NCI-H2171 treated with DMSO at 0.1 percent for 48 hours (cell line): ENCODE measurements around the gene AVL9.
A peak's percentile ranks its signal among the peaks of the same experiment; 100 is the strongest.
"Not testable (repeated sequence)": the region's sequence is repeated elsewhere in the genome, so short reads cannot be mapped to it uniquely, and the experiment has no call there.

Experiments
- DNase-seq: peaks from one replicate; lab custom pipeline; 2025; lab: John Stamatoyannopoulos, UW

The AVL9 gene

DNA sequence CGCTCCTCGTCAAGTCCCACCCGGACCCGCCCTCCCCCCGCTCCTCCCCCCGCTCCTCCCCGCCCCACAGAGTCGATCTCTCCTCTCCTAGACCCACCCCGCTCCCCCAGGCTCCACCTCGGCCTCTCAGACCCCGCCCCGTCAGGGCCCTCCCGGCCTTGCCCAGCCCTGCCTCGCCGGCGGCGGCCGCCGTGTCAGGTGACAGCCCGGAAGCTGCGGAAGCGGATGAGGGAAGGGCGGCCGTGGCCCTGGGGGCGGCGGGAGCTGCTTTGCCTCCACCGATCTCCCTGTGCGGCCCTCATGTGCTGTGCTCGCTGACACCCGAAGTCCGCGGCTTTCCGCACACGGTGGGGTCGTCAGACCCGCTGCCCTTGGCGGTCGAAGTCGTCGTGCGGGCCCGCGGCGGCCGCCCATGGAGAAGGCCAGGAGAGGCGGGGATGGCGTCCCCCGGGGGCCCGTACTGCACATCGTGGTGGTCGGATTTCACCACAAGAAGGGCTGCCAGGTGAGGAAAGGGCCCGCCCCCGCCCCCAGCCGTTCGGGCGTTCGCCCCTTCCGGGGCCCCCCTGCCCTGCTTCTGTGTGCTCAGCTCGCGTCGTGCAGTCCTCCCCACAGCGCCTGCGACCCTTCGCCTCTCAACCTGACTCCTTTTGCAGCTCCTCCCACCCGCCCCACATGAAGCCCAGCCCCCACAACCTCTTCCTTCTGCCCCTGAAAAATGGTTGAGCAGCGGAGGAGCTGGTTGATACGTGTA lies at the start of gene AVL9:
Gene AVL9, plus strand, starts transcription at position 192 of the 754 bp plus-strand sequence. Its CDS starts 221 bp downstream, at position 413.
- peak; percentile 92 for DNase-seq

DNA sequence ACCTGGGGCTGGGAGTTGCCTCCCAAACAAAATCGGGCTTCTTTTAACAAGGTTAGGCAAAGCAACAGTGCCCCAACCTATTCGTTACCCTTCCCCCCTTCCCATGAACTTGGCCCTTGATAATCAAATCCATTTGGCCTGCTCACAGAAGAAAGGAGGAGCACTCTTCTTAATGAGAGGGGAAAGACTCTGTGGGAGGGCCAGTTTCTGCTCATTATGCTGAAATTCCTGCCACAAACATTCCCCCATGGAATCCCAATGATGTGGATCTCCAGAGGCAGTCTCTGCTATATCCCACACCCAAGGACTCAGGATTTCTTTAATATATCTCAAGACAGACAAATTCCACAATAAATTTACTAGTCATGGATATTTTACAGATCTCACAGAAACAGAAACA lies 48.1 kb upstream of the AVL9 start:
- DNase-seq, result no peak

DNA sequence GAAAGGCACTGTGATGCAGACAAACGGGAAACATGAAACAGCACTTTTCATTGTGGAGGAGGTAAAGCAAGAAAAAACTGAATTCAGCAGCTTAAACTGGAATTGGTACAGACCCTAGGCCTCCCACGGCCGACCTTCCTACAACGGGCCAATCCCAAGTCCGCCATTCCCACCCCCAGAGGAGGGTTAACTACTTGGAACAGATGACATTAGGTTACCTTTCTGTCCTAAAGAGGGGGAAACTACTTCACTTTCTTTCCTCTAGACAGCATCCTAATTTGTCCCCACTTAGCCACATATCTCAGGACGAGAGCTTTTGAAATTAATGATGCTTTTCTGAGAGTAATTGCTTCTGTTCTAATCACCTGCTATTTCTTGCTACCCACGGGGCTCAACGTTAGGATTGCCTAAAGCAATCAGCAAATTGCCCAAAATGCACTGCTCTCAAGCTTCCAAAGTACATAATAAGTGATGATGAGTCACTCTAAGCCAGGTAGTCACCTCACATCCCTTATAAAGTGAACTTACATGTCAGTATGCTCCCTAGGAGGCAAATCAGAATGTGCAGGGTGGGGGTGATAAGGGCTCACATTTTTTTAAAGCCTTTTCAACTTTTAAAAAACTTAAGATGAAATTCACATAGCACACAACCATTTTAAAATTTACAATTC lies 41.8 kb upstream of the AVL9 start:
- no peak for DNase-seq

DNA sequence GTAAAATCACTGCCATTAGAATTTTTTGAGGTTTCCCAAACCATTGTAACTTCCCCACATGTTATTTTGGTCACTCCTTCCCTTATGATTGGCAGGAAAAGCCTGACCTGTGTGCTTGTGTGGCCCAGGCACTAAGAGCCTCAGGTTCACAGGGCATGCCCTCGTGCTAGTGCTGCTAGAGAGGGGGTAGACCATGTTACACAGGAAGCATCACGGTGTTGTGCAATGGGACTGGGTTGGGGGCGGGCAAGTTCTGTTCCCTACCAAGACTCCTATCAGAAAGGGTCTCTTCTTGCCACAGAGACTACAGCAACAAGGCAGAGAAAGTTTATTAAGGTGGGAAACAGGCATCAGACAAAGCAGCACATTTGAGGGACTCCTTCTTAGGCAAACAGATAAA lies 37.3 kb upstream of the AVL9 start:
- DNase-seq, result no peak

DNA sequence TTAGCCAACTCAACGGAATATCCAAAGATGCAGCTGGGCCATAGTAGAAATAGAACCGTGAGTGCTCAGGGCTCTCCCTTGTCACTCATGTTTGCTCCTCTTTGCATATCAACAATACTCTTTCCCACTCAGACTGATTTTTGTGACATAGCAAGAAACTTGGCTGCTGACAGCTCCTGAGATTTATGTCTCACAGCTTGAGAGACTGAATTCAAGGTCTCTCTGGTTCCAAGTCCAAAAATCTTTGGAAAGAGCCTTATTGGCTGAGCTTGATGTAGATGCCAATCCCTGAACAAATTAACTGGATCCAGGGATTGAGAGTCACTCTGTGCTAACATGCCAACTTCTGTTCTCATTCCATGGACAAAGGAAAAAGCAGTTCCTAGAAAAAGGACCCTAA lies 35.5 kb upstream of the AVL9 start:
- no peak for DNase-seq

DNA sequence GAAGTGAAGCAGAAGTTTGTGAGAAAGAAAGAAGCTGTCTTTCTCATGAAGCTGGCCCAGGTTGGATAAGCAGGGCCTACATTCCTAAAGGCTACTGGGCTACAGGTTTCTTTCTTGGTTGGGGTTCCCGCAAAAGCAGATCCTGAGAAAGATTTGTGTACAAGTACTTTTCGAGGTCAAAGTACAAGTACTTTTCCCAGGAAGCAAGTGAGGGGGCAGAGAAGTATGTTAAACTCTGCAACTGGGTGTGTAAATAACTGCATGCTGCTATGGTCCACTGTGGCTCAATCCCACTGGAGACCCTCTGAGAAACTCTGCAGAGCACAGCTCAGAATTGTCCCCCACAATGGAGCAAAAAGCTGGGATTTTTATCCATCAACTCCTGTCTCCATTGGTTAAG lies 33.8 kb upstream of the AVL9 start:
- DNase-seq, result no peak

DNA sequence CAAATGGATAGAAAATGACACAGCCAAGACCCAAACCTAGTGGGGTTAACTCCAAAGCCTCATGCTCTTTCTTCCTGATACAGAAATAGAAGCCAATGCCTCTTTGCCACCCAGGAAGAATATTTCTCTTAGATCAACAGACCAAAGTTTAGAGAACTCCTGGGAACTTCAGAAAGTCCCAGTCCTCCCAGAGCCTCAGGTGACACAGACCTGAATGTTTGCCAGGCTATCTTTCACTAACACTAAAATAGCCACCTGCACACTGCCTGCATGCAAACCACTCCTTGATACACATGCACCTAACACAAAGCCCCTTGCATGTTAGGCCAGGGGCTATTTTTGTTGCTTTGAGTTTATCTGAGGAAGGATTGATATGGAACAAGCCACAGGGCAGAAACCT lies 32.8 kb upstream of the AVL9 start:
- DNase-seq, result no peak

DNA sequence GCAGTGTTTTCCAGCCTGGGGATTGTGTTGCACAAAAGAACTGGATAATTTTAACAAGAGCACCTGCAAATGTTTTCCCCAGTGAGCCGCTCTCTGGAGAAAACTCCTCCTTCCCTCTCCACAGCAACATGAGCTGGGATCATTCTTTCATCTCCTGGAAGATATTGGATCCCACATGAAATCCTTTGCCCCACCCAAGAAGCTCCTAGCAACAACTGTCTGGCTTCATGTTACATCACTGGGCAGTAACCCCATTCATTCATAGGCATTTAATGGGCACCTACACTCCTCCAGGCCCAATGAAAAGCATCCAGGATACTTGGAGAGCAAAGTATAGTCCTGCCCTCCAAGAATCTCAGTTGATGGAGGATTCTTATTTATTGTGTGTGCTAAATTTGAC lies 32.3 kb upstream of the AVL9 start:
- peak; percentile 89 for DNase-seq

DNA sequence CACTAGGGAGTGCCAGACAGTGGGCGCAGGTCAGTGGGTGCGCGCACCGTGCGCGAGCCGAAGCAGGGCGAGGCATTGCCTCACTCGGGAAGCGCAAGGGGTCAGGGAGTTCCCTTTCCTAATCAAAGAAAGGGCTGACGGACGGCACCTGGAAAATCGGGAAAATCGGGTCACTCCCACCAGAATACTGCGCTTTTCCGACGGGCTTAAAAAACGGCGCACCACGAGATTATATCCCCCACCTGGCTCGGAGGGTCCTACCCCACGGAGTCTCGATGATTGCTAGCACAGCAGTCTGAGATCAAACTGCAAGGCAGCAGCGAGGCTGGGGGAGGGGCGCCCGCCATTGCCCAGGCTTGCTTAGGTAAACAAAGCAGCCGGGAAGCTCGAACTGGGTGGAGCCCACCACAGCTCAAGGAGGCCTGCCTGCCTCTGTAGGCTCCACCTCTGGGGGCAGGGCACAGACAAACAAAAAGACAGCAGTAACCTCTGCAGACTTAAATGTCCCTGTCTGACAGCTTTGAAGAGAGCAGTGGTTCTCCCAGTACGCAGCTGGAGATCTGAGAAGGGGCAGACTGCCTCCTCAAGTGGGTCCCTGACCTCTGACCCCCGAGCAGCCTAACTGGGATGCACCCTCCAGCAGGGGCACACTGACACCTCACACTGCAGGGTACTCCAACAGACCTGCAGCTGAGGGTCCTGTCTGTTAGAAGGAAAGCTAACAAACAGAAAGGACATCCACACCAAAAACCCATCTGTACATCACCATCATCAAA lies 30.5 kb upstream of the AVL9 start:
- DNase-seq, result not testable (repeated sequence)

DNA sequence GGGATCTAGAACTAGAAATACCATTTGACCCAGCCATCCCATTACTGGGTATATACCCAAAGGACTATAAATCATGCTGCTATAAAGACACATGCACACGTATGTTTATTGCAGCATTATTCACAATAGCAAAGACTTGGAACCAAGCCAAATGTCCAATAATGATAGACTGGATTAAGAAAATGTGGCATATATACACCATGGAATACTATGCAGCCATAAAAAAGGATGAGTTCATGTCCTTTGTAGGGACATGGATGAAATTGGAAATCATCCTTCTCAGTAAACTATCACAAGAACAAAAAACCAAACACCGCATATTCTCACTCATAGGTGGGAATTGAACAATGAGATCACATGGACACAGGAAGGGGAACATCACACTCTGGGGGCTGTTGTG lies 25.3 kb upstream of the AVL9 start:
- not testable (repeated sequence) for DNase-seq

DNA sequence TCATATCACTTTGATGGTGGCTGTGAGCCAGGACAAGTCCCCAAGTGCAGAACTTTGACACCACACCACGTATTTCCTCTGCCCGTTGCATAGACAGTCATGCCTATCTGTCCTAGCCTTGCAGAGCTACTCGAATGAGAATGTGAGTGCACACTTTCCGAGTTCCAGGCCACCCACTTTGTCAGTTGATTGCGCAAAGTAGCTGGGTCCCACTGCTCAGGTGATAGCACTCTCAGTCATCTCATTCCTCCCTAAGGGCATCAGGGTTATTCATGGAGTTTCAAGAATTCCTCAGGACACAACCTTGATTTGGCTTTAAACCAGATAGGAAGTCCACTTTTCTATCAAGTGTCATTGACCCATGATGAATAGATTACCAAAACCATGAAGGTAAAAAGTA lies 24.4 kb upstream of the AVL9 start:
- no peak for DNase-seq

DNA sequence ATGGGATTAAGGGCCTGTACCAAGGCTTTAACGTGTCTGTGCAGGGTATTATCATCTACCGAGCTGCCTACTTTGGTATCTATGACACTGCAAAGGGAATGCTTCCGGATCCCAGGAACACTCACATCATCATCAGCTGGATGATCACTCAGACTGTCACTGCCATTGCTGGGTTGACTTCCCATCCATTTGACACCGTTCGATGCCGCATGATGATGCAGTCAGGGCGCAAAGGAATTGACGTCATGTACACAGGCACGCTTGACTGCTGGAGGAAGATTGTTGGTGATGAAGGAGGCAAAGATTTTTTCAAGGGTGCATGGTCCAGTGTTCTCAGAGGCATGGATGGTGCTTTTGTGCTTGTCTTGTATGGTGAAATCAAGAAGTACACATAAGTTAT lies 23.3 kb upstream of the AVL9 start:
- DNase-seq, result no peak

DNA sequence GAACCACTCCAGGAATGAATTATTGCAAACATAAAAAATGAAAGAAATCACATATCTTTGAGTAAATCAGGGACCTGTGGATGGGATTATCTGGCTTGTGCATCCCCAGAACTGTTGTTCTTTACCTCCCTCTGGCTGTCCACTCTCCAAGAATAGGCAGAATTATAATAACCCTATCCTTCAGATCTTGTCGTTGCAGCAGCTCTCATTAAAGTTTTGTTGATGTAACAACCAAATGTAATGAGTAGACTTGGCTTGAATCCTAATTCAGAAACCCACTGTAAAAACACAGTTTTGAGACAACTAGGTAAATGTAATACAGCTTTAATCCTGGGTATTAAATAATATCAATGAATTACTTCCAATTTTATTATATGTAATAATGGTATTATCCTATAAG lies 21.3 kb upstream of the AVL9 start:
- no peak for DNase-seq

DNA sequence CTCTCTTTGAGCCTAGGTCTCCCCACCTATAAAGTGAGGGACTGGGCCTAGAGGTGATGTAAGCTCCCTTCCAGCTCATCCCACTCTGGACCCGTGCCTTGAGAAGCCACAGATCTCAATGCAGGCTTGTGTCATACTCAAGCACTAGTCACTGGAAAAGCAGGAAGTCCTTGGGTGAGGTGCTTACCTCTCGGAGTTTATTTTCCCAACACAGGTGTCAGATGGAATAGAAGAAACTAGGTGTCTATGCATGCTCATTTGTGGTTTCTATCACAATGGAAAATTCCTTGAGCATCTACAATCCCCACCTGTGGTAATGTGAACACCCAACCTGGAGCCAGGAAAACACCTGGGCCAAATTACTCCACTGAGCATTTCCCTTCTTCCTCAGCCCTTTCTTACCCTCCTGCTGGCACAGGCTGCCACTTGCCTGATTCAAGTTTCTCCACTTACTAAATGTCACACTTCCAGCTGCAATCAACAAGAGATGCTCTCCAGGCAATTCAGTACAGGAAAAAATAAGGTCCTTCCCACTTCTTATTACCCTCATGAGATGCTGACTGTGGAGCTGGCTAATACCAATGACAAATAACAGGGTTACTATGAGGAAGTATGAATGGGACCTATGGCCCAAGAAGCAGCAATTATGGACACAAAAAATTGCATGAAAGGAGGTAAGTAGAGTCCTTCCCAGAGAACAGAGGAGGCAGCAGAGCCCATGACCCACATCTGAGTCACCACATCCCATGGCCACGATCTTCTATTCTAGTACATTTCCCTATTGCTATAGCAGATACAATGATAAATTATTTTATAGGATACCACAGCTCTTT lies 18.3 kb upstream of the AVL9 start:
- DNase-seq, result peak; percentile 46

DNA sequence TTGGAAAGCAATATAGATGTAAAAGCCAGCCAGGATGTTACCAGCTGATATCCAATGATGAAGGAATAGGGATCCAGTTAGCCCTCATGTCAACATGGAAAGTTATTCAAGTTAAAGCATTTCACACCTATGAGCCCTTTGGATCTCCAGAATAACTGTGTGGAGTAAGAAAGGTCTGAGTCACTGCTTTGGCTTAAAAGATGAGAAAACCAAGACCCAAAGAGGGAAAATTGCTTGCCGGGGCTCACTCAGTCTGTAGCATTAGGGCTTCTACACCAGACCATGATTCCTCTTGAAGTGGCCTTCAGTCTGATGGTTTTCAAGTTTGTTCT lies 17.7 kb upstream of the AVL9 start:
- DNase-seq, result no peak

DNA sequence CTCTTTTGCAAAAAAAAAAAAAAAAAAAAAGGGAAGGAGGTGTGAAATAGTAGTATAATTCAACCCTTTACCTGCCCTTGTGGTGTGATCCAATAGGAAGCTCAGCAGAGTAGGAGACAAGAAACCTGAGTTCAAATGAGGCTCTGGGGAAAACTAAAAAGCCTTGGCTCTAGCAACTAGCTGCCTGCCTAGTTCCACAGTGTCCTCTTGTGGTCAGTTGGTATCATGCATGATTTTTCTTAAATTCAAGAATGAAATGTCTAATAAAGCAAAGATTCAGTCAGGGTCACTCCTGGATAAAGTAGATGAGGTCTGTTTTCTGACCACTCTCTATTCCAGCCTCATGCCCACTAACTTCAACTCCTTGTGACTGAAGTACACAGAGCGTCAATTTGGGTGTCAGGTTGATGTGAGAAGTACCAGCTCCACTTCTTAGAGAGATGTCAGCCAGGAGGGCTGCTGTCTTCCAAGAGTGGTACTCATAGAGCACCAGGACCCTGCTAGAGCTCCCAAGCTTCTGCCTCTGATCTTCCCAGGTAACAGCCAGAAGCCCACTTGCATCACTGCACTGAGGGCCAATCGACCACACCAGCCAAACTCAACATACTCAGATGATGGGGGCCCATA lies 15.6 kb upstream of the AVL9 start:
- DNase-seq, result peak; percentile 91

DNA sequence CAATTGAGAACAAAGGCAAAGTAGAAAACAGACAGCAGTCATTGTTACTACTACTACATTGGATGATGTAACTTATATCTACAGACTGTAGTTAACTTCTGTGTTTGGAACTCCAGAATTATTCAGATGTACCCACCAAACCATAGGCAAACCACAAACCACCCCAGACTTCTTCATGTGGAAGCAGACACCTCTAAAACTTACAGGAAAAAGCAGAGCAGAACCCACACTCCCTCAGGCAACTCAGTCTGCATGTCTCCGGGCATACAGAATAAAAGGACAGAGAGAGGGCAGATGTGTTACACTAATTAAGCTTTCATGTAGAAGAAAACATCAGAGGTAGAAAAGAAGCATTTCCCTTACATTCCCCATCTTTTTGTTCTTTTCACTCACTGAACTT lies 14.1 kb upstream of the AVL9 start:
- DNase-seq, result no peak

DNA sequence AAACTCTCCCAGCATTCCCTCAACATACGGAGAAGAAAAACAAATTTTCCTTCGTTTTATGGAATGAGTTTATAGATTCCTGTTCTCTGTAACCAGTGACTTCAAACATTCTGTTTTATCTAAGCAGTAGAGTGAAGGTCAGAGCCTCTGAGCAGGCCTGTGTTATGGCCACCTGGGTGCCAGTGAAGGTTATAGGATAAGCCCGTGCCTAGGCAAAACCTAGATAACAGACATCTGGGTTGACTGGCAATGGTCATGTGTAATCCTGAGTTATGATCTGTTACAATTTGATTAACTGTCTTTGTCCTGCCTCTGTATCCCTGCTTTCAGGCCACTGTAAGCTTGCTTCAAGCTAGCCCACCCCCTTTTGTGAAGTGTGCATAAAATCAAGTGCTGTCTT lies 13.4 kb upstream of the AVL9 start:
- no peak for DNase-seq

DNA sequence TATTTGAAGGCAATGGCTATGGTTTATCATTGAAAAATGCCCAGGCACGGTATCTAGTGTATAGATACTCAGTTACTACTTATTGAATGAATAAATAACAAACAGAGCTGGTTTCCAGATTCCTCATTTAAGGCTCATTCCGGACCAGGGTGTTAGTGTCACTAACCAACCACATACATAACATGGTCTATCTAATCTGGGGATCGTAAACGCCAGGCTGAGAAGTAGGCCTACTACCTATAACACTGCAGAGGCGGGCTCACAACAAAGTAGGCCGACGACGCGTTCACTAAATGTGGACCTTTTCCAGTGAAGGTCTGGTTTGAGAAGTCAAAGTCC lies 5.5 kb upstream of the AVL9 start:
- DNase-seq, result no peak

DNA sequence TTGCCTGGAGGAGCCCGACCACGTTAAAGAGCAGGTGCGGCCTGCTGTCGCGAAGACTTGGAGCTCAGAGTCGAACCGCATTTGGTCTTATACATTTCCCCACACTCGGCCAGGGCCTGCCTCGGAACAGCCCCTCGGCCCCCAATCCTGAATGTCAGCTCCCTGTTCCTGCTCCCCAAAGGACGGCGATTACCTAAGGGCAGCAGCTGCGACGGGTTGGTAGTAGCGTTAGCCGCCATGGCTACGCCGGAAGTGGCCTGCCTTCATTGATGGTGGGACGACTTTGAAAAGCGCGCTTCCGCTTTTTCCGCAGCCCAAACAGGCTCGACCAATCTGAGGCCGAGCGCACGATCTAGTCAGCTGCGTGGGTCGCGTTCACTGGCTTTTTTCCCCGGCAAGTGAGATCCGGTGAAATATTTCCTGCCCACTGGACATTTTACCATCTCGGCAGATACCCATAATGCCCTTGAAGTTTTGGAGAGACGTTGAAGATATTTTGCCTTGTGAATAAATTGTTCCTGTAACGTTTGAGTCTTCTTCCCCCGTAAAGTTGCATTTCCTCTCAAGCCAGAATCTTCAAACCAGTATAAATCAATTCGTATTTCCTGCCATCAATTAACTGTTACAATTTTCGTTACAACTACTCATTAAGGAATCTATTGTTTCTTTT lies 5.0 kb upstream of the AVL9 start, which contains the start of gene LSM5:
Gene LSM5, minus strand, starts transcription at position 254 of the 670 bp plus-strand sequence. Its CDS starts 15 bp downstream, at position 239.
- peak; percentile 95 for DNase-seq

DNA sequence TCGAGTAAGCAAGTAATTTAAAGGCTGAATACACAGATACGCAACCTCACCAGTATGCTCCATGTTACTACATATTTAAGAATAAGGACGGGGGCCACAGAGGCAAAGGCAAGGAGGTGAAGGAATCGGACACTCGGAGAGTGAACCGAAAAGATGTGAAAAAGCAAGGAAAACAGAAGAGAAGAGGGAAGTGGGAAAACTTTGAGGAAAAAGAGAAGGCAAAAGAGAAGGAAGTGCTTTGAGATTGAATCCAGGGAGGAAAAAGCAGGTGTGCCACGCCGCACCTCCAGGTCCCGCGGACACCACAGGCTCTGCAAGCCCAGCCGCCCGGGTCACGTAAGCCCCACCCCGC lies 367 bp upstream of the AVL9 start:
- DNase-seq, result no peak
